ENCODE data around the gene DENND1A.
A peak's percentile ranks its signal among the peaks of the same experiment; 100 is the strongest.

Gene DENND1A

DNA sequence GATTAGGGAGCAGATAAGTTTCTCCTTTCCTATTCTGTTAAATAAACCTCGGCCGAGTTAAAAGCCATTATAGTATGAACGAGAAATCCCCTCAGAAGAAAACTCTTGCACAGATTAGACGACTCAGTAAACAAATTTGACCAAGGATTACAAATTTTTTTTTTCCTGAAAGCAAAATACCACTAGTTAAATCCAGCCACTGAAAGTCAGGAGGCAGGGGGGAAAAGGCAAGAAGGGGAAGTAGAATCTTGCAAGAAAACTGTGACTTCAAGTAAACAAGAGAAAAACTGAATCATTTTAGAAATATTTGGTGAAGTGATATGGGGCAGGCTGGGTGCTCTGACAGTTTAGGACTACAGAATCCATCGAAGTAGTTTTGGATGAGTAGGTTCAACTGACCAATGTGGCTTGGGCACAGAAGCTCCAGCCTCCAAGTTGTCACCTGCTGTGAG is 251.0 kb downstream of the DENND1A start:
- DNase-seq, result no peak

DNA sequence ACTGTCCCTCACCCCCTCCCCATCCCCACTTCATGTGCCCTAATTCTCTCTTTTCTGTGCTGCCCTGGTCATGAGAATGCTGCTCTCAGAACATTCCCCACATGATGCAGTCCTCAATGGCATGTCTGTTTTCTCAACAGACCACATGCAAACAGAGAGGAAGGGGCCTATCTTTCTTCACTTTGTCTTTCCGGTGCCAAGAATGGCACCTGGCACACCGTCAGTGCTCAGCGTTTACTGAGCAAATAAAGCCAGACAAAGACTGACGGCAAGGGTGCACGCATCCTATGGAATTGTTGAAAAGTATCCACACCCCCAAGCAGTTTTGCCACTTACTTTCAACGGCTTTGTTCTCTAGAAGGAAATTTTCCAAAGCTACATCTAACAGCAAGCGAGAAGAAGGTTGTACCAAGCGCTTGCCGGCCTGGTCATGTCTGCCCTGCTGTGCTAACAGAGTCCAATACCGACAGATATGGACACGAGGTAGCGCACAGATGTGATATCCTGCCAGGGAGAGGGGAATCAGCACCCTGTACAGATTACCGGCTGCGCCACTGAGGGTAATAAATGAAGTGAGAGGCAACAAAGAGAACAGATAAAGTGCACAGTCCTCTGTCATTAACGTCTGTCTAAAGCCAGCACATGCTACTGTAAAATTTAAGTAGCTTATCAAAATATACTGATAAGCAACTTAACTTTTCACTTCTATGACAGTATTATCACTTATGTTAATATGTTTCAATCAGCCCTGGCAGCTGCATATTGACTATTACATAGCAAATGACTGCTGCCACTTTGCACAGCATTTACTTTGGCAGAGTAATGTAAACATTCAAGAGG is 251.7 kb downstream of the DENND1A start:
- DNase-seq, result peak; percentile 32

DNA sequence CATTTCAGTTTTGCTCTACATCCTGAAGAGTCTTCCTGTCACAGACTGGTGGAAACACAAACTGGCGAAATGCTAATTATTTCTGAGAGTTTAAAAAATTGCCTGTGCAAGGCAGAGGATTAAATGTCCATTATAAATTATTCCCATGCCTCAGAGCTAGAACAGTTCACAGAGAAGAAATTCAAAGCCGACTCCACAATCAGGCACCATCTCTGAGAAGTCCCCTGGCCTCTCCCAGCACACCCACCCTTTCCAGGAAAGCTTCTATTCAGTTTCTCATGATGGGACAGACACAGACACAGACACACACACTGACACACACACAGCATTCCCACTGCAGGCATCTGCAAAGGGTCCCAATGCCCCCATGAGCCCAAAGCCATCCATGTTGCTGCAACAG is 253.1 kb downstream of the DENND1A start:
- DNase-seq, result no peak

DNA sequence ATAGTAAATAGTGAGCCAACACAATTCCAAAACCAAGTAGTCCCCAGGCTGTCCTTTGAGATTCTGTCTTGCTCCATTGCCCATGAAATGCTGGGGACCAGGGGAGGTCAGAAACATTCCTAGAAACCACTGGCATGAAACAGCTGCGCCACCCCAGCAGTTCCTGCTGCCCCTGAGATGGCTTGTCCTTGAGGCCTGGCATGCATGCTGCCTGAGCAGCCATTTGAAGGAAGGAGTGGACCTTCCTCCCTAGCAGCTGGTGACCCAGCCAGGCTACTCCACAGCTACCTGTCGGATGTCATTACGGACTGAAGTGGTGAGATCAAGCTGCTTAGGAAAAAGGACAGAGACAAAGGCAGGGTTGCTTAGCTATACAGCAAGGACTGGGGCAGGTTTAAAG is 260.6 kb downstream of the DENND1A start:
- DNase-seq, result no peak

DNA sequence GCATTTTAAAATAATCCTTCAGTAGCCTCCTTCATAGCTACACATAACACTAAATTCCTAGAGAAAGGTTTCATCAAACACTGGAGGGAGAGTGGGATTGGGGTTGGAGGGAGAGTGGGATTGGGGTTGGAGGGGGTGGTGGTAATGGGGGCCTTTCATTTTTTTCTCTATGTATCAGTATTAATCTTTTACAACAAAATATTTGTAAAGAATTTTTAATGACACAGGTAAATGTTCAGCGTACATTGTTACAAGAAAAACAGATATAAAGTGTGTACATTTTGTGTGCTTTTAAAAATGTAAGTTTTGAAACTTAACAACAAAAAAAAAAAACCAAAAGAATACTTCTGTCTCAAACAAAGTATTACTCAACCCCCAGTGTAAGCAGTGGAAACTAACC is 266.4 kb downstream of the DENND1A start:
- no peak for DNase-seq

DNA sequence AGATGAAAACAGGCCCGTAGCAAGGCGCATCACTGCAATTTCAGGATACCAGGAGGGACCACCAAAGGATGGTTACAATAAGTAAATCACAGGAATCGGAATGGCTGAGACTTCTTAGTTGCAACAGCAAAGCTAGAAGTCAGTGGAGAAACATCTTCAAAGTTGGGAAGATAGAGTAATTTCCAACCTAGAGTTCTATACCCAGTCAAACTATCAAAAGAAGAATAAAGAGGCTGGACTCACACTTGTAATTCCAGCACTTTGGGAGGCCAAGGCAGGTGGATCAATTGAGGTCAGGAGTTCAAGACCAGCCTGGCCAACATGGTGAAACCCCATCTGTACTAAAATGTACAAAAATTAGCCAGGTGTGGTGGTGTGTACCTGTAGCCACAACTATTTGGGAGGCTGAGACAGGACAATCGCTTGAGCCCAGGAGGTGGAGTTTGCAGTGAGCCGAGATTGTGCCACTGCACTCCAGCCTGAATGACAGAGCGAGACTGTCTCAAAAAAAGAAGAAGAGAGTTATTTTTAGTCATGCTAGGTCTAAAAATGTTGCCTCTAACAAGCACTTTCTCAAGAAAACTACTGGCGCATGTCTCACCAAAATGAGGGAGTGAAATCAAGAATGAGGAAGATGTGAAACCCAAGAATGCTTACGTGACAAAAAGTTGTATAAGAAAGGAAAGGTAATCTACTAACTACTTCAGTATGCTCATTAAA is 267.7 kb downstream of the DENND1A start:
- no peak for DNase-seq

DNA sequence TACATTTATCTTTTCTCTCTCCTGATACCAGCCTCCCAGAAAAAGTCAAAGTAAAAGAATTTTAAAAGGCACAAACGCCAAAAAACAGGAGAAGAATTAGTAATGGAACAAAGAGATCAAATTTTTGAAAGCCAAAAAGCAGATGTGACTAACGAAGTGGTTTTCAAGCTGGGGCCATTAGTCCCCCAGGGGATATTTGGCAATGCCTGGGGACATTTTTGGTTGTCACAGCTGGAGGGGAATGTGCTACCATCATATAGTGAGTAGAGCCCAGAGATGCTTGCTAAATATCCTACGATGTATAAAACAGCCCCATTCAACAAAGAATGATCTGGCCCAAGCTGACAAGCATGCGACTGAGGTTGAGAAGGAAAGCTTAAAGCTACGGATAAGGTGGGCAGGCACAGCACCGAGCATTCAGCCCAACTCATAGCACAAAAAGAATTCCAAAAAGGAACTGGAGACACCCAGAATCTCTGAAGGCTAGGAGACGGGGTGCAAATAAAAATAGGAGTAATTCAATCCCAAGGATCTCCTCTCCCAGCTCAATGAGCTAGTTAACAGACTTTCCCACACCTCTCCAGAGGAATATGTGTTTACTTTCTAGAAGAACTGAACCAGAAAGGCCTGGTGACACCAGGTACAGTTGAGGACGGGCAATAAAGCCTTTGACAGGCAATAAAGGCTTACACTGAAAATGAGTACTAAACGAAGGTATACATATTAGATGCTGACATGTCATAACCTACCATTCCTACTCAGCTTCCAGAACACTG is 269.0 kb downstream of the DENND1A start:
- no peak for DNase-seq

DNA sequence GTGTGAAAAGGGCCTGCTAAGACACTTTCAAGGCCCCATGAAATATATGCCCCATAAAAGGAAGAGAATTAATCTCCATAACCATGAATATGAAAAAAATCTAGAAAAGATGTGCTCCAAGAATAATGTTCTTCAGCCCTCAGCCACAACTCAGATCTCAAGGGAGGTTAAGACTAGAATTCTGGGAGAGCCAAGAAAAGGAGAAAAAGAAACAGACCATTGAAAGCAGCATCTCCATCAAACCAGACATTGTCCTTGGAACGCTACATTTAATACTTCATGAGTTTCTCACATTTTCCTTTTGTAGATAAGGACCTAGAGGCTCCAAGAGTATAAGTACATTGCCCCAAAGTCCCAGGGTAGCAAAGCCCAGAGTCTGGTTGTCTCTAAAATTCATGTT is 270.6 kb downstream of the DENND1A start:
- no peak for DNase-seq

DNA sequence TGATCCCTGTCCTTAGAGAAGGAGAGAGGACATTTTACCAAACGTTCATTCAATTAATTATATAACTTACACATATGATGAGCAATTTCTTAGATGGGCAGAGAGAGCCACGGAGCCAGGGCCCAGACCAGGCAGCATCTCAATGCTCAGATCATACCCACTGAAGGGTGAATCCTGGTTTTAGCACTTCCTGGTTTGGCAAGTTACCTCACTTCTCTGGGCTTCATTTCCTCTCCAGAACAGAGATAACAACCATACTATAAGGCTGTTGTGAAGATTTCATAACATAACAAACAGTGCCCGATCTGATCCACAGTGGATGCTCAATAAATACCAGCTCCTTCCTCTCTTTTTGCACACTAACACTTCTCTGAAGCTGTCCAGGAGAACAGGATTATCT is 271.1 kb downstream of the DENND1A start:
- peak; percentile 23 for DNase-seq

DNA sequence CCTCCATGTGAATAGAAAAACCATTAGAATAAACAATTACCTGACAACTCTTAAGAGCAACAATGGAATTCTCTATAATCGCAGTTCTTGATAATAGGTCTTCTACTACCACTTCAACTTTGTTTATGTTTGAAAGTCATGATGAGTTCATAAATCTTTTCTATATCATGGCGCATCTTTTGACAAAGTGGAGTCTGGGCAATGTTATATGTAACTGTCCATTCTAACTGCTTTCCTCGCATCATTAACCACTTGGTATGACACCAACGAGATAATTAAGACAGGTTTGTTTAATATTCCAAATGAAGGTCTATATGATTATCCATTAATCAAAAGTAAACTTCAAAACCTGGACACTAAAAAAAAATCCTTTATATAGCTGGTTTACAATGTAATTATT is 272.0 kb downstream of the DENND1A start:
- no peak for DNase-seq

DNA sequence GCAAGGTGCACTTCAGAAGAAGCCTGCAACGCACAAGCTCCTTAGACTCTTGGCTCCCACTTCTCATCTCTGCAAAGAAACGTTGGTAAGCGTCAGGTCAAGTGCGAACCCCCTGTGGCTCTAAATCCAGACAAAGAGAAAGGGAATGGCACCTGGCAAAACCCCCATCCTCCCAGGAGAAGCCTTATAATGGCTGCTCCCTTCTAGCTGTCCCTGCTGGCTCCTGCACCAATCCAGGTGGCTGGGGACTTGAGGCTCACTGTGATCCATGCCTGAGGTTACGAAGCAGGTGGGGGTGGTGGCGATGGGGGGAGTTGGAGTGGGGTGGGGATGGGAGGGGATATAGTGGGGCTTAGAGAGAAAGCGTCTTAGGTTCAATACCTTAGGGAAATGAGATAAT is 272.8 kb downstream of the DENND1A start:
- no peak for DNase-seq

DNA sequence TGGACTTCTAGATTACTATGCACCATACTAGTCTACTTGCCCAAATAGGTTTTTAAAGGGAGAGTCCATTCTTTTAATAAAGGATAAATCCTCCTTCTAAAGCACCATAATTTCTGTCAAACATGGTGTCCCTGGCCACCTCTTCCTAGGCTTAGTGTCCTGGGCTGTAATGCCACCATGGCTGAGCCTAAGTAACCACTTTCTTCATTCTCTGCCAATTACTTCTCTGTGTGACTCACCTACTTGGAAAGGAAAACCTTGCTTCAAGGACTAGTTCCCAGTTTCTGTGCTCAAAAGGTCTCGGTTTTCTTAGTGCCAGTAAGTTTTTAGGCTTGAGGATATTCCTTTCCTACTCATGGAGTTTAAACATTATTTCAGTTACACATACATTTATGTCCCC is 273.4 kb downstream of the DENND1A start:
- DNase-seq, result no peak

DNA sequence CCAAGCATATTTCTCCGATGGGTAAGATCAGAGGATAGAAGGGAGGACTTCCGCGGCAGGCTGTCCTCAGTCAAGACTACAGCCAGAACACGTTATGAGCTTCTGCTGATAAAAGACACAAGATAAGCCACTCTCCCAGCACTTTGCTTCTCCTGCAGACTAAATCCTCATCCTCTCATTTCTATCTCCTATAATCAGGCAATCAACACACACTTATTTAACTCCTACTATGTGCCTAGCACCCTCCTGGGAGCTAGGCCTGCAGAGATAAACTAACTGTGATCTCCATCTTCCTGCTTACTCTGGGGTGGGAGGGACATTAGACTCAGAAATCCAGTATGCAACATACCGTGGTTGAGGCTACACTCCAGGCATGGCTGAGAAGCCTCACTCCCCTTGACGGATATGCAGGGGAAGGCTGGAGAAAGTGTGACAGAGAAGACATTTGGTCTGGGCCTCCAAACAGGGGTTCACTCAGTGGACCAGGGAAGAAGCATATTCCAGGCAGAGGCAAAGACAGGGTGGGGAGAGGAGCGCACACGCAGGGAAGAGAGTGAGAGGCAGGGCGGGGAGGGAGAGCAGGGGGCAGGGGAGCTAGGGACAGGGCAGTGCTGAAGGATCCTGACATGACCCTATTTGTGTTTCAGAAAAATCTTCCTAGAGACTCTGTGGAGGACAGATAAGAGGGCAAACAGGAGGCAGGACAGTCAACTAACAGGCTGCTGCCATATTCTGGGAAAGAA is 274.1 kb downstream of the DENND1A start:
- peak; percentile 51 for DNase-seq

DNA sequence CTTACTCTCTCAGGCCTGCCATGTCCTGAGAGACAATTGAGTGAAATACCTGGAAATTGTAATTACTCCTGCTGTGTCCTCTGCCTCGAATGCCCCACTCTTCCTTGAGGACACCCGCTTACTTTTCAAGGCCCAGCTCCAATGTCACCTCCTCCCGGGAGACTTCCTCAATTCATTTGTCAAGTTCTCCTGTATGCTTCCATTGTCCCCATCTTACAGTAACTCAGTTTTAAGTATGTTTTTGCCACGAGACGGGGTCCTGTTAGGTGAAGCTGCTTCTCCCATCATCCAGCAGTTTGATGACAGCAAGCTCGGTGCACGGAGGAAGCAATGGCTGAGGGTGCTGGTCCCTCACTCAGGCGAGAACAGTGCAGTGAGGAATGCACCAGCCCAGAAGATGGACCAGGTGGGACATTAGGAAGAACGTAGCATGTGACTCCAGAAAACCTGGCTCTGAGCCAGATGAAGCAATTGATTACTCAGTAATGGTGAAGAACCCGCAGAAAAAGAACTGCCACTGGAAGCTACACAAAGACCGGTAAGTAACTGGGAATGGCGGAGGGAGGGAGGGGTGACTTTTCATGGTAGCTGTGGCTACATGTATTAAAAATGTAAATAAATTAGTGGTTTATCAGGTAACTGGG is 274.8 kb downstream of the DENND1A start:
- no peak for DNase-seq

DNA sequence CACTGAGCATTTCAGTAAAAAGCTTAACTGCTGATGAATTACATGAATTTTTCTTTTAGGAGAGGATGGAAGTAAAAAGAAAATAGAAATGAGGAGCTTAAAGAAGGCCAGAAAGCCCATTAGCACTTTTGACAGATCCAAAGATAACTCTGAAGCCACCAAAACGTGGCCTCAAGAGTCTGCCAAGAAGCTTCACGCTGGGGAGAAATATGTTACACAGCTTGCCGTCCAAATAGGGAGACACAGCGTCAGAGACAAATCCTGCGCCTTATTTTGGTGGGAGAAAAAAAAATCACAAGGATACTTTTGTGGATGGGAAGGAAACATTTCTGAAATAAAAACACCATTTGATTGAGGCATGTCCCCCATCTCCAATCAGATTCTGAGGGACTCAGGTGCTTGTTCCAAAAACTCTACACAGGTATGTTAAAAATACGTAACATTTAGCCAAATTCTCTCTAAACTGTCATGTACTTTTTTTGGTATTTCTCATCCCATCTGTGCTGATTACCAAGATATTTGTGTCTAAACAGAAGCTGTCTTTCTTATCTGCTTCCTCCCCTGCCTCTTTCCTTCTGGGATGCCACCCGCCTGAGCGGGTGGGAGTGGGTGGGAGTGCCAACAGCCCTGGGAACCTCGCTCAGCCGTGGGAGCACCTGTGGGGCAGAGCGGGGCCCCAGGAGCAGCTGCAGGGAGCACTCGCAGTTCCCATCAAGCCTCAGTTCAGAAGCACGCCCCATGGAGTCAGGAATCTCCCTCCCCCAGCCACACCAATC is 275.5 kb downstream of the DENND1A start:
- DNase-seq, result no peak

DNA sequence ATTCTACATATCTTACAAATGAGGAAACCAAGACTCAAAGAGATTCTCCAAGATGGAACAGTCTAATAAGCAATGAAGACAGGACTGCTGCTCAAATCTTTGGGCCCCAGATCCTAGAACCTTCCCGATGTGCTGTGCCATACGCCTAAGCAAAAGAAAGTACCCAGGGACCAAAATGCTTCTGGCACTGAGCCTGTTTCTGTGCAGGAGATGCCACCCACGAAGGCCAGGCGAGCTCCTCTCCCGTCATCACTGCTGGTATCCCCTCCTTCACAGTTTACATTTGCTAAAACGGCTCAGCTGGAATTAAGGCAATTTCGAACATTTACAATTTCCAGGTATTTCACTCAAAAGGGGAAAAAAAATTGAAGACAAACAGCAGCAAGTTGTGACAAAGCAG is 277.5 kb downstream of the DENND1A start:
- no peak for DNase-seq

DNA sequence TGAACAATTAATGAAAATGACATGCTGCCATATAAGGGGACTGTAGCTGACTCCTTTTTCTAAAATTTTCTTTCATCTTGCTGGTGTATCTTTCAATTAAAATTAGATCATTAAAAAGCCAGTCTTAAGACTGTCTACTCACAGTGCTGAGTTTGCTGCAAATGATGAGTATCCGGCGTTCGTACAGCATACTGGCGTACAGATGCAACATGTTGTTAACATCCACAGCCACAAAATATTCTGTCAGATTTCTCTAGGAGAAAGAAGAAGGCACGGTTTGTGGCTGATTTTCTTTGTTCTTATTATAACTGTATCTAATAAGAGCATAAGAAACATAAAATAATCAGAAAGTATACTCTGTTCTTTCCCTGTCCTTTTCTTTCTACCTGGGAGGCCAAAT is 278.1 kb downstream of the DENND1A start:
- no peak for DNase-seq

DNA sequence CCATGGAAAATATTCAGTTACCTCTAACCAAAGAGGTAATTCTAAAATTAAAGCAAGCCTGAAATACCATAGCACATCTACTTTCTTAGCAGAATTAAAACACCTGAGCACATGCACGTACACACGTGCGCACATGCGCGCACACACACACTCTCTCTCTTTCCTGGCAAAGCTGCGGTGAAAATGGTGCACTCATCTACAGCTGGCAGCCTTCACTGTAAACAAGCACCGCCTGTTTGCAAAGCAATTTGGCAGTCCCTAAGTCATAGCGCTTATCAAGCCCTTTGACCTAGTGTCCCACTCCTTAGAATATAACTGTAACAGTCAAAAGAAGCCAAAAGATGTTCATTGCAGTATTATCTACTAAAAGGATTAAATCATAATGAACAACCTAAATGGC is 278.7 kb downstream of the DENND1A start:
- no peak for DNase-seq

DNA sequence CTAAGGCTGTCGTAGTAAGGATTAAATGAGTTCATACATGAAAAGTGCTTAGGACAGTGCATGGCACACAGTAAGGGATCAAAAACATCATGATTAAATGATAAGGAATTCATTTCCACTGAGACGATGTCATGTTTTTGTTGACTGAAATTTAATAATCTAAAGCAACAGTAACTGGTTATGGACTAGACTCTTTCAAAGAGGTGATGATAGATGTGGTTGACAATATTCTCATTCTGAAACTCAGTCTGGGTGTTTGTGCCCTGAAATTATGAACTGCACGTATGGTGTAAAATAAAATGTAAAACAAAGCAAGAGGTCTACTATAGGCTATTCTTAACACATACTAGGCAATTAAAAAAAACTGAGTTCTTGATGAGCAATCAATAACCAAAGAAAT is 280.0 kb downstream of the DENND1A start:
- no peak for DNase-seq

DNA sequence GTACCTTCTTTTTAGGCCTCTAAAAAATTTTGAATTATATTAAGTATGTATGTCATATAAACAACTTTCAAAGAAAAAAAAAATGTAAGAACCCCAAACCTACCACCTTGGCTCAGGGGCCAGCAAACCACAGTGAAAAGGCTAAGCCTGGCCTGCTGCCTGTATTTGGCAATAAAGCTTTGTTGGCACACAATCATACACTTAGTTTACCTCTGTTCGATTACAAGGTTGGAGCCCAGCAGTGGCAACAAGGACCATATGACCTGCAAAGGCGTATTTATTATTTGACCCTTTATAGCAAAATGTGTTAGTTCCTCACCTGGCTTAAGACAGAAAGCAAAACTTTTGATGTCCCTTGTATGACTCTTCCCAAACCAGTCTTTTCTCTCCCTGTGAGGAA is 282.8 kb downstream of the DENND1A start:
- DNase-seq, result no peak

DNA sequence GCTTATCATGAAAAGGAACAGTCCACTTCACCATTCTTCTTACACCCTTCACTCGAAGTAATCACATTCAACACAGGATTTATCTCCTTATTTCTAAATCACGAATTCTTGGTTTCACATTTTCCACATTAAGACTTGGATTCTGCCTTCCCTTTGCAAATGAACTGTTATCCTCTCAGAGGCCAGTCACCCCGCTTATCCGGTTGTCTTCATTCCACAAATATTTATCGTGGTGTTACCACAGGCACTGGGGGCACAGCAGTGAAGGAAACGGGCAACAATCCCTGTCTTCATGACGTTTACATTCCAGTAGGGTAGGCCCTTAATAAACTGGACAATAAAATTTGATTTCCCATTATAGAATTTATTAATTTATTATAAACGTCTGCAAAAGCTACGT is 284.2 kb downstream of the DENND1A start:
- no peak for DNase-seq

DNA sequence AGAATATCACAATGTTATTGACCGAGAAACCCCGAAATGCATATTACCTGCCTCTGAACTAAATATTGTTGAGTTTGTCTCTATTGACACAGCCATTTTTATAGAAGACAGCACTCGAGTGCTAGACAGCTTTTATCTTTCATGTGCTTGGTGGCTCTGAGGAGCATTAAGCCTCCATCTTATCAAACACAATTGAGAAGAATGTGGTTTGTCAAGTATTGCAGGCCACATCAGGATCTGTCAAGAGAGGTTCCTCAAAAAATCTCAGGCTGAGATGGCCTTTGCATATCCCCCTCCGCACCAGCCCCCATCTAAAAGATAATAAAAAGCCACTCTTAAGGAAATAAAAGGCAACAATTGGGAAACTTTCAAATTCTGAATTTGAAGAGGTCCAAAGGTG is 284.8 kb downstream of the DENND1A start:
- peak; percentile 12 for DNase-seq
